ENCODE results near the gene SH3PXD2A. TPM values are rescaled to one million over a fixed set of nuclear protein-coding genes. Genes with fewer than 3 reads are reported as not detected.

The SH3PXD2A gene
- total RNA-seq, 1 experiment from 2014 or later = 4.5 TPM

DNA sequence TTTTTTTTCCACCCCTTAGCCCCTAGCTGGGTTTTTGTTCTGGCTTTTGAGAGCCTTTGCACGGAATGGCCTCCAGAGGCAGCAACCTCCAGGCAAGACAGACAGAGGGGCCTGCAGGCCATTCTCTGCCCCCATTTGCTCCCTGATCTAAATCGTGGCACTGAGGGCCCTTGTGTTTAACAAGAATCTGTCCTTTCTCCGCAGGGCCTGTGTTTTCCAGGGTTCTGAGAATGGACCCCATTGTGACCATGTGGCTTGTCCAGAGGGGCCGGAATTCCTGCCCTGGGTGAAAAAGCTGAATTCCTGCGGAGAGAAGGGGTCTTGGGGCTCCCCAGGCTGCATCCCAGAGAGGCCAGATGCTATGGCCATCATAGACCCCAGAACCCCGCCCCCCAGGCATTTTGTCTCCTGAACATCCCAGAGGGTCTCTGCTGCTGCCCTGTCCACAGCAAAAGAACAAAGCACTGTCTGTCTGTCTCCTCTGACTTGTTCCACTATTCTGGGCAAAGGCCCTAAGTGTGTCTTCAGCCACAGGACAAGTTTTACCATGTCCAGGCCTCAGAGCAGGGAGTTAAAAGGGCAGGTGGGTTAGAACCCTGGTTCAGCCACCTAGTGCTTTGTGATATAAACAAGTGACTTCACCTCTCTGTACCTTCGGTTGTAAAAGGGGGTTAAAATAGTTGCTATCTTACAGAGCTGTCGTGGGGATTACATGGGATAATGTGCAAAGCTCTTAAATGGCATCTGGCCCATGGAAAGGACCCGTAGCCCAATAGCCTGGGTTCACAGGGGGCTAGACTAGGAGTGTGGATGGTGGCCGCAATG, 155.6 kb downstream of the SH3PXD2A start:
- no peak overlapping the region for H2AFZ ChIP-seq (ENCODE audit: low read length)
- H3K56ac ChIP-seq (ENCODE audit: insufficient read length, low read depth, low read length) = no peak overlapping the region
- no peaks in the 10 kb centered on the region for H3K9me3 ChIP-seq (ENCODE audit: control insufficient read depth, low read depth, low read length)
- no peak overlapping the region for H3K14ac ChIP-seq (ENCODE audit: insufficient read depth, low read length)
- peaks cover 17% of the 10 kb centered on the region for H3K27me3 Mint-ChIP-seq (ENCODE audit: low read depth)
- H3K4me1 Mint-ChIP-seq = peaks cover 19 to 30% of the 10 kb centered on the region in 2 experiments
- peaks cover 3% of the 10 kb centered on the region; the same call in 1 of the 2 replicates for H3K27me3 ChIP-seq (ENCODE audit: insufficient read depth, low read length)
- H4K20me1 ChIP-seq (ENCODE audit: control insufficient read depth, insufficient read depth, insufficient read length) = no peaks in the 10 kb centered on the region
- H2BK15ac ChIP-seq (ENCODE audit: low read depth, low read length) = no peak overlapping the region
- peak; percentile 50 for DNase-seq
- H3K18ac ChIP-seq (ENCODE audit: insufficient read length, low read depth, low read length) = no peak overlapping the region
- H4K5ac ChIP-seq (ENCODE audit: insufficient read length, low read depth, low read length) = no peak overlapping the region
- TF ChIP-seq, protein P1, sequence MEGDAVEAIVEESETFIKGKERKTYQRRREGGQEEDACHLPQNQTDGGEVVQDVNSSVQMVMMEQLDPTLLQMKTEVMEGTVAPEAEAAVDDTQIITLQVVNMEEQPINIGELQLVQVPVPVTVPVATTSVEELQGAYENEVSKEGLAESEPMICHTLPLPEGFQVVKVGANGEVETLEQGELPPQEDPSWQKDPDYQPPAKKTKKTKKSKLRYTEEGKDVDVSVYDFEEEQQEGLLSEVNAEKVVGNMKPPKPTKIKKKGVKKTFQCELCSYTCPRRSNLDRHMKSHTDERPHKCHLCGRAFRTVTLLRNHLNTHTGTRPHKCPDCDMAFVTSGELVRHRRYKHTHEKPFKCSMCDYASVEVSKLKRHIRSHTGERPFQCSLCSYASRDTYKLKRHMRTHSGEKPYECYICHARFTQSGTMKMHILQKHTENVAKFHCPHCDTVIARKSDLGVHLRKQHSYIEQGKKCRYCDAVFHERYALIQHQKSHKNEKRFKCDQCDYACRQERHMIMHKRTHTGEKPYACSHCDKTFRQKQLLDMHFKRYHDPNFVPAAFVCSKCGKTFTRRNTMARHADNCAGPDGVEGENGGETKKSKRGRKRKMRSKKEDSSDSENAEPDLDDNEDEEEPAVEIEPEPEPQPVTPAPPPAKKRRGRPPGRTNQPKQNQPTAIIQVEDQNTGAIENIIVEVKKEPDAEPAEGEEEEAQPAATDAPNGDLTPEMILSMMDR (conservative IDR thresholded peaks at IDR 0.05) = peak; percentile 49
- H3K23me2 ChIP-seq (ENCODE audit: insufficient read length, low read depth, low read length, poor library complexity, severe bottlenecking) = no peaks in the 10 kb centered on the region
- no peaks in the 10 kb centered on the region for H3K79me1 ChIP-seq (ENCODE audit: insufficient read depth, low read depth, low read length, poor library complexity, severe bottlenecking)
- no peak overlapping the region for H3K27ac ChIP-seq (ENCODE audit: insufficient read length, low read depth, low read length)
- no peak overlapping the region for H3K4ac ChIP-seq (ENCODE audit: low read depth, low read length)
- no peaks in the 10 kb centered on the region for H3K79me2 ChIP-seq (ENCODE audit: insufficient read depth, low read length)
- H3K36me3 Mint-ChIP-seq (ENCODE audit: insufficient read depth in 1 of 3, low read depth in 3 of 3) = no peaks in the 10 kb centered on the region
- no peaks in the 10 kb centered on the region for H3K9me3 Mint-ChIP-seq
- no peak overlapping the region for H2BK5ac ChIP-seq (ENCODE audit: insufficient read length, low read length)
- no peak overlapping the region; a peak in 1 of 7 replicates for H3K27ac Mint-ChIP-seq
- no peak overlapping the region for H4K8ac ChIP-seq (replicated peaks; ENCODE audit: insufficient read length, low read depth, low read length)
- no peak overlapping the region for H3K9ac ChIP-seq (ENCODE audit: extremely low read depth, insufficient read length, low read length)
- no peak overlapping the region for H3K23ac ChIP-seq (ENCODE audit: insufficient read length, low read depth, low read length)
- H2BK12ac ChIP-seq (ENCODE audit: insufficient read length, low read depth, low read length) = no peak overlapping the region
- no peak overlapping the region for H4K91ac ChIP-seq (ENCODE audit: insufficient read length, low read depth, low read length)
- H3T11ph ChIP-seq (ENCODE audit: low read length) = no peak overlapping the region
- whole genome bisulfite sequencing (ENCODE audit: extremely low coverage, insufficient read length, low lambda C conversion rate) = no CpG with 5 or more reads among the region's 10 CpGs
- H2BK20ac ChIP-seq (ENCODE audit: low read depth, low read length, poor library complexity, severe bottlenecking) = no peak overlapping the region
- peaks cover 2% of the 10 kb centered on the region; the same call in 1 of the 2 replicates for H3K4me1 ChIP-seq (ENCODE audit: insufficient read depth, low read length)
- H2AK5ac ChIP-seq (ENCODE audit: insufficient read length, low read length) = no peak overlapping the region
- no peak overlapping the region for H2BK120ac ChIP-seq (ENCODE audit: low read depth, low read length, poor library complexity, severe bottlenecking)
- no peak overlapping the region for H3K4me3 Mint-ChIP-seq
- no peak overlapping the region for H3K4me2 ChIP-seq (ENCODE audit: insufficient read depth, insufficient read length, low read length)

All from H9 (cell line).